Kidney capillary endothelial cell (primary cell): ENCODE measurements around the gene SPARC.

Source experiments
- DNase-seq: peaks from one replicate; pipeline ENCODE4 v3.0.0-alpha.2; 2018; ENCODE audit warnings: low spot score

SPARC gene

GRCh38 chr5:151678713-151679112 lies 8.0 kb downstream of the SPARC start:
- no peak for DNase-seq

- peak; percentile 76 for DNase-seq
Measured at GRCh38 chr5:151677776-151678545, 8.8 kb downstream of the SPARC start.

- peak; percentile 88 for DNase-seq
Measured at GRCh38 chr5:151676719-151677118, 10.0 kb downstream of the SPARC start.

GRCh38 chr5:151676314-151676712 lies 10.4 kb downstream of the SPARC start:
- no peak for DNase-seq

GRCh38 chr5:151675611-151676313 lies 11.0 kb downstream of the SPARC start:
- DNase-seq: peak; percentile 96

- no peak for DNase-seq
Measured at GRCh38 chr5:151674626-151675610, 11.8 kb downstream of the SPARC start.

- DNase-seq: no peak
Measured at GRCh38 chr5:151673421-151673820, 13.3 kb downstream of the SPARC start.

- DNase-seq: no peak
Measured at GRCh38 chr5:151672516-151672915, 14.2 kb downstream of the SPARC start.

- peak; percentile 98 for DNase-seq
Measured at GRCh38 chr5:151671950-151672349, 14.8 kb downstream of the SPARC start.

GRCh38 chr5:151670953-151671636 lies 15.6 kb downstream of the SPARC start:
- no peak for DNase-seq

- DNase-seq: no peak
Measured at GRCh38 chr5:151670083-151670686, 16.5 kb downstream of the SPARC start.

GRCh38 chr5:151667083-151667482 lies 19.6 kb downstream of the SPARC start:
- no peak for DNase-seq

- no peak for DNase-seq
Measured at GRCh38 chr5:151665613-151666012, 21.1 kb downstream of the SPARC start.

GRCh38 chr5:151664694-151665585 lies 21.8 kb downstream of the SPARC start:
- DNase-seq: no peak

- DNase-seq: no peak
Measured at GRCh38 chr5:151663617-151664293, 23.0 kb downstream of the SPARC start.

GRCh38 chr5:151662805-151663204 lies 23.9 kb downstream of the SPARC start:
- DNase-seq: no peak

- no peak for DNase-seq
Measured at GRCh38 chr5:151661968-151662732, 24.6 kb downstream of the SPARC start.

- no peak for DNase-seq
Measured at GRCh38 chr5:151660616-151661495, 25.9 kb downstream of the SPARC start.
